Stimulated activated CD4-positive, alpha-beta T cell treated with anti-CD3 and anti-CD28 coated beads, Interleukin-4, amount 100 ng/mL, for 1 hour (primary cell): ENCODE results near the gene CASKIN2.

Source experiments
- DNase-seq: peaks from one replicate; pipeline ENCODE4 v3.0.0-alpha.2; 2020

Gene CASKIN2

GRCh38 chr17:75515496-75516254 is at the start of gene CASKIN2:
Gene CASKIN2, minus strand, starts transcription at chr17:75515537. Its CDS starts 1,733 bp downstream, at chr17:75513804.
- DNase-seq, result peak; percentile 83

- DNase-seq, result no peak
Observed at GRCh38 chr17:75565066-75565465, 49.7 kb upstream of the CASKIN2 start.

- DNase-seq, result no peak
Observed at GRCh38 chr17:75564195-75564594, 48.9 kb upstream of the CASKIN2 start.

- DNase-seq, result no peak
Observed at GRCh38 chr17:75563063-75563758, 47.9 kb upstream of the CASKIN2 start.

GRCh38 chr17:75561927-75562603 is 46.7 kb upstream of the CASKIN2 start:
- DNase-seq, result no peak

GRCh38 chr17:75559958-75560533 is 44.7 kb upstream of the CASKIN2 start:
- no peak for DNase-seq

GRCh38 chr17:75558666-75559530 is 43.6 kb upstream of the CASKIN2 start:
- no peak for DNase-seq

GRCh38 chr17:75557852-75558665 is 42.7 kb upstream of the CASKIN2 start:
- DNase-seq, result no peak

GRCh38 chr17:75557075-75557851 is 41.9 kb upstream of the CASKIN2 start:
- no peak for DNase-seq

GRCh38 chr17:75555679-75556153 is 40.4 kb upstream of the CASKIN2 start:
- DNase-seq, result no peak

GRCh38 chr17:75553295-75554110 is 38.2 kb upstream of the CASKIN2 start:
- DNase-seq, result no peak

- no peak for DNase-seq
Observed at GRCh38 chr17:75552425-75553294, 37.3 kb upstream of the CASKIN2 start.

- DNase-seq, result no peak
Observed at GRCh38 chr17:75551266-75551665, 35.9 kb upstream of the CASKIN2 start.

- DNase-seq, result no peak
Observed at GRCh38 chr17:75550139-75550465, 34.8 kb upstream of the CASKIN2 start.

GRCh38 chr17:75549246-75550138 is 34.2 kb upstream of the CASKIN2 start:
- DNase-seq, result no peak

- no peak for DNase-seq
Observed at GRCh38 chr17:75548813-75549212, 33.5 kb upstream of the CASKIN2 start.

GRCh38 chr17:75547091-75547490 is 31.8 kb upstream of the CASKIN2 start:
- no peak for DNase-seq

- DNase-seq, result no peak
Observed at GRCh38 chr17:75546181-75546580, 30.8 kb upstream of the CASKIN2 start.
